Measurements from ENCODE around the gene PODN.

The PODN gene

GRCh38 chr1:53089478-53090226 lies 27.6 kb downstream of the PODN start:
- no peak for DNase-seq (ENCODE audit: low read depth)

GRCh38 chr1:53090227-53091147 lies 28.5 kb downstream of the PODN start:
- no peak for DNase-seq (ENCODE audit: low read depth)

- DNase-seq (ENCODE audit: low read depth): no peak
Observed at GRCh38 chr1:53091841-53092645, 30.0 kb downstream of the PODN start.

DNA sequence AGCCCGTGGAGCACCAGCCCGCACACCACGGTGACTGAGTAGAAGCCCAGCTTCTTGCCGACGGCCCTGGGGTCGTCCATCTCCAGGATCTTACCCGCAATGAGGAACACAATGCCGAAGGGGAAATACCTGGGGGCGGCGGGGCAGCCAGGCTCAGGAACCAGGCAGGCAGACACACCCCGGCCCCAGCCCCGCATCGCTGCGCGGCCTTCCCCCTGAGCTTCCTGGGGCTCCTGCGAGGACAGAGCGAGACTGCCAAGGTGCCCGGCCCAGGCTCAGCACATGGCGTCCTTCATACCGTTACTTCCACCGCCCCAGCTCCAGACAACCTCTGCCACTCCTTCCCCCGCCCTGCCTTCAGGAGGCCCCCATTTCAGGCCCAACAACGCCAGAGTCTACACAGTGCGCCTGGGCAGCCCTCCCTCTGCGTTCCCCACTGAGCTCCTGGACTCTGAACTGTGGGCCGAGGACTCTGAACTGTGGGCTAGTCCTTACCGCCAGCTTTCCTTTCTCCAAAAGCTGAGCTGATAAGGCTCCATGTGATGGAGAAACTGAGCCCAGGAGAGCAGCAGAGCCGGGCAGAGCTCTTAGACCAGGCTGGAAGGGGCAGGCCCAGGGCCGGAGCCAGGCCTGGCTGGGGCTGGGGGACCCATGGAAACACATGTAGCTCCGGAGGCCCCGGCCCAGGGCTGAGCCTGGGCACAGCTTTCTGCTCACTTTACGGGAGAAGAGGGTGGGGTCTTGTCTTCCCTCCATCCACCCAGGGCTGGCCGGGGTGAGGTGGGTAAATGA lies 30.8 kb downstream of the PODN start:
- DNase-seq (ENCODE audit: low read depth): no peak

GRCh38 chr1:53093451-53093754 lies 31.4 kb downstream of the PODN start:
- no peak for DNase-seq (ENCODE audit: low read depth)

DNA sequence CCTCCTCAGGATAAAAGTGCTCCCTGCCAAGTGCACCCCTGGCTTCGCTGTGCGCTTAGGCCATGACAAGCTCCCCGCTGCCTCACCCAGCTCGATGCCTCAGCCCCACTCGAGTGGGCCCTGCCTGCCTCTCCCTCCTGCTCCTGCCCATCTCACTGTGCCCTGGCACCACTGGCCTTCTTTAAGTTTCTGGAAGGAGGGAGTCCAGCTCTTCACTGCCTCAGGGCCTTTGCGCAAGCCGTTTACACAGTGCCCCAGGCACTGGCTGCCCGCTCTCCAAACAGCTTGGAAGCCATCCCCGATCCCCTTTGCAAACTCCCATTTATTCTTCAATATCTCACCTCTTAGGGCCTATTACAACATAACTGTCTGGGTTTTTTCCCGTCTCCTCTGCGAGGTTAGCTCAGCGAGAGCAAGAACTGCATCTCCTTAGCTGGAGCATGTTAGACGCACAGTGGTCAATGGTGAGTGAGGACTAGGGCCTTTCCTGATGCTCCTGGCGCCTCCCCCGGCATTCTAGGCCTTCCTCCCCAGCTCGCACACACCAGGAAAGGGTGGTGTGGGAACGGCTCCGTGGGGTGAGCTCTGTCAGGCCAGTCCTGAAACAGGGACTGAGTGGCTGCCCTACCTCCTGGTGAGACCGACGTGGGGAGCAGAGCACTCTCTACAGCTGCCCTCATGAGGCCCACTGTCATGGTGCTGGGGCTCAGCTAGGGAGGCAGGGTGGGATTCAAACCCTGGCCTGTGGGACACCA lies 31.9 kb downstream of the PODN start:
- no peak for DNase-seq (ENCODE audit: low read depth)

- DNase-seq (ENCODE audit: low read depth): no peak
Observed at GRCh38 chr1:53094533-53094919, 32.5 kb downstream of the PODN start.

GRCh38 chr1:53104289-53104913 lies 42.4 kb downstream of the PODN start:
- no peak for DNase-seq (ENCODE audit: low read depth)

DNA sequence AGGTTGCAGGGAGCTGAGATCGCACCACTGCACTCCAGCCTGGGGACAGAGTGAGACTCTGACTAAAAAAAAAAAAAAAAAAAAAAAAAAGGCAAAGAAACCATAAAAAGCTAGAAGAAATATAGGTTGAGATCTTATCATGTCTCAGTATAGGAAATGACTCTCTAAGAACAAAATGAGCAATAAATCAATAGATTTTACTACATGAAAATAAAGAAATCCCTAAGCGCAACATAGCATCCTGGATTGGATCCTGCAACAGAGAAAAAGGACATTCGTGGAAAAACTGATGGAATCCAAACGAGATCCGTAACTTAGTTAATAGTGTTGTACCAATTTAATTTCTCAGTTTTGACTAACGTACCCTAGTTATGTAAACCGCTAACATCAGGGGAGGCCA lies 45.1 kb downstream of the PODN start:
- no peak for DNase-seq (ENCODE audit: low read depth)

DNA sequence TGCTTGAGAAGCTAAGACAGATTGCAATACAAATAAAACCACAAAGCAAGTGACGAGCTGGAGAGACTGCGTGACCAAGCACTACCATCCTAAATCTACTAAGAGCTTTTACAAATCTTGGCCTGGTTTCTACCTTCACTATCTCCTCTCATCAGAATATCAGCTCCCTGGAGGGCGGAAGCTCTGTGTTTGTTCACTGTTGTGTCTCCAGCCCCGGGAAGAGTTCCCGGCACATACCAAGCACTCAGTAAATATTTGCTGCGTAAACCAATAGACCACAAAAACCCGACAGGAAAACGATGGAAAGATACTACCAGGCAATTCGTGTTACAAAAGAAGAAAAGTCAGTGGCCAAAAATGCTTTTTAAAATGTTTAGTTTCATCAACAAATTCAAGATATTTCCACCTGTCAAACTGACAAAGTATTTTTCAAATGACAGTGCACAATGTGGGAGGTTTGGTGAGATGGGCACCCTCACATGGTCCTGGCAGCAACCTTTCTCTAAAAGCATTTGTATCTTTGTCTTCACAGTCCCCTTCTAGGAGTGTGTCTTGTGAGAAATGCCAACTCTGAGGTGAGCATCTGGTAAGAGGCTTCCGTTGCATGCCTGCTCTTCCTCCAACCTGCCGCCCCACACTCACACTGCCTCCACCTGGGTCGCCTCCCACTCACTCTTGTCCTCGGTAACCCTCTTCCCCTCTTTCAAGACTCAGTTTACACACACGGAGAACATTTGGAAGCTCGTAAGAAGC lies 45.7 kb downstream of the PODN start:
- no peak for DNase-seq (ENCODE audit: low read depth)

DNA sequence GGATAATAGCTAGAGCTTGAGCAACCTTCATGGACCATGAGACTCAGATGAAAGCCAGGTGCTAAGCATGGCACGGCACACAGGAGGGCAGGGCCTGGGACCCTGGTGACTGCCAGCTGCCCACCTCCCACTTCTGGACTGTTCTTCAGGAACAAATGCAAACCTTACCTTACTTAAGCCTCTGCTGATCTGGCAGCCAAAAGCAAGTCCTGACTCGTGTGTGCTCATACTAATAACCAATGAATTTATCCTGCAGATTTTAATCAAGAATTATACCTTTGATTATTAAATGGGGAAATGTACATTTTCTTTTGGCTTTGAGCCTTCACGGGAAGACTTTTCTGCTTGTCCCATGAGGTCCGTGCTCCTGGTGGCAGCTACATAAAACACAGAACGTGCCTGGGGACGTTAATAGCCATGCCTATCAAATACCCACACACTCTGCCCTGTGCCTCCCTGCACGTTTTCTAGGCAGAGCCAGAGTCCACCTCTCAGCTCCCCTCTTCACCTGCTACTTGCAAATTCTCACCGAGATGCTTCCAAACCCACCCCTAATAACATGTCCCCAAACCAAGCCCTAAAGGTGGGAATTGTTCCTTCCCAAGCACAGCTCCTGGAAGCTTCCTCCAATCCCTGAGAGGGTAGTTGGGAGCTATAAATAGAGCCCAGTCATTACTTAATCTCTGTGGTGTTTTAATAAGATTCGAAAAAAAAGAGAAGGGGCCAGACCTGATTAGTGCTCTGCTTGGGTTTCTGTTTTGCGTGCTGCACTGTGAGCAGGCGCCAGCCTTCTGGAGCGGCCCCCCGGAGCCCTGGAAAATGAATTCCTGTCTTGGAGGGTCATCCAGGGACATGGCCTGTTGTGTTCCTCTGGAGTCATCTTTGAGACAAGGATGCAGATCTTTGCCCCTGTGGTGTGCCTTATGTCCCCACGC lies 46.9 kb downstream of the PODN start:
- DNase-seq (ENCODE audit: low read depth): no peak

DNA sequence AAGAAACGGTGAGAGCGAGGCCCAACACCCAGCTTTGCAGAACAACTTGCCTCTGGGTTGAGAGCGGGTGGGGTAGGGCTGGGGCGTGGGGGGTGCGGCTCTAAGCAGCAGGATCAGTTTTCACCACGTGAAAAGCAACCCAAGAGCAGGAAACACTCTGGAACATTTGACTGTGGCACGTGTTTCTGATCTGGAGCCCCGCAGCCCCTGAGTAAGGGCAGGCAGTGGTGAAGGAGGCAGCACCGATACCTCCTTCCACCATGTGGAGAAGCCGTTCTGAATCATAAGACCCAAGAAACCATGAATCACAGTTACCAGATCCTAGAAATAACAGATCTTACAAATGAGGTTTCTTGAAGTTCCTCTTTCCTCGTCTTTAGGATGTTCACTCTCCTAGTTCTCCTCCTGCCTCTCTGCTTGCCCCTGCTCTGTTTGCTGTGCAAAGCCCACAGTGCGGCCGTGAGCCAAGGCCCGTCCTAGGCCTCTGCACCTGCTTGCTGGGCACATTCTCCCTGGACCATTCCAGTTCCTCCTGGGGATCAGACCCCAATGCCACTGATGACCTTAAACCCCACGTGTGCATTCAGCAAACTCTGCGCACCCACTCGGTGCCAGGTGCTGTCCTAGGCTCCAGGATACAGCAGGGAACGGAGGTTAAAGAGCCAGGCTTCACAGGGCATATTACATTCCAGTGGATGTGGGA lies 48.5 kb downstream of the PODN start:
- DNase-seq (ENCODE audit: low read depth): no peak

- no peak for DNase-seq (ENCODE audit: low read depth)
Observed at GRCh38 chr1:53111073-53111556, 49.1 kb downstream of the PODN start.

DNA sequence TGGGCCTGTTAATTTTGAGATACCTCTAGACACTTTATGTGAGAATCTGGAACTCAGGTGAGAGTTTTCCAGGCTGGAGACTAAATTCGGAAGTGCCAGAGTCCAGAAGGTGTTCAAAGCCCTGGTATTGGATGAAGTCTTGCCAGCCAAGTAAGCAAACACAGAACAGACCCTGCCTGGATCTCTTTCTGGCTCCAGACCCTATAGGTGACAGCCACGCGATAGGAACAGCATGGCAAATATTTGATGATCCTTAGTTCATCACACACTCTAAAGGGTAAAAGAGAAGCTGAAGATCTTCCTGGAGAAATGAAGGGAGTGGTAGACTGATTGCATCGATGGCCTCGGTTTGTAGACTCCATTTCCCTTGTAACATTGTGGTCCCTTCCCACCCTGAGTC lies 49.7 kb downstream of the PODN start:
- DNase-seq (ENCODE audit: low read depth): no peak

- DNase-seq (ENCODE audit: low read depth): no peak
Observed at GRCh38 chr1:53112271-53112774, 50.3 kb downstream of the PODN start.

GRCh38 chr1:53112861-53113260 lies 50.8 kb downstream of the PODN start:
- DNase-seq (ENCODE audit: low read depth): no peak

DNA sequence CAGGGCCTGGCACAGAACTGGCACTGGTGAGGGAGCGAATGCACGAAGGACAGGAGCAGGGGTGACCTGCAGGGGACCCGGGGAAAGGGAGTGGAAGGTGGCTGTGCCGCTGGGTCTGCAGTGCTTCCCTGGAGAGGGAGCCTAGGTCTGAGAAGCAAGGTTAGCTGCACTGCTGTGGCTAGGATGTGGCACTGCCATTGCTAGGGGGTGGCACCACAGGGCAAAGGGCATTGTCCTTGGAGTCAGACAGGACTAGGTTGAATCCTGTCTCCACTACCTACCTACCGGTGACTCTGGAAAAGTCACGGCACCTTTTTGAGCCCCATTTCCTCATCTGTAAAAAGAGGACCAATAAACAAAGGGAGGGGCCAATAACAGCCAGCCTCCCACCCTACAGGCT lies 52.1 kb downstream of the PODN start:
- DNase-seq (ENCODE audit: low read depth): no peak
